ENCODE results near the gene SLC25A41.

Gene SLC25A41

GRCh38 chr19:6417713-6418561 lies 15.6 kb downstream of the SLC25A41 start:
- TF ChIP-seq CTCF (IDR thresholded peaks at IDR 0.05) = peak; percentile 57
- TF ChIP-seq ZFX (IDR thresholded peaks at IDR 0.05; ENCODE audit: borderline replicate concordance) = no peak
- no peak overlapping the region for H3K27ac ChIP-seq

GRCh38 chr19:6416658-6417405 lies 16.7 kb downstream of the SLC25A41 start:
- no peak for TF ChIP-seq ZFX (IDR thresholded peaks at IDR 0.05; ENCODE audit: borderline replicate concordance)
- TF ChIP-seq CTCF (IDR thresholded peaks at IDR 0.05) = no peak

GRCh38 chr19:6415591-6416190 lies 17.9 kb downstream of the SLC25A41 start:
- TF ChIP-seq ZFX (IDR thresholded peaks at IDR 0.05; ENCODE audit: borderline replicate concordance) (no peak), CTCF (IDR thresholded peaks at IDR 0.05) (no peak)
- H3K27ac ChIP-seq = no peak overlapping the region

More at GRCh38 chr19:6416658-6417405, 16.7 kb downstream of the SLC25A41 start:
- H3K27ac ChIP-seq = no peak overlapping the region

GRCh38 chr19:6414793-6415590 lies 18.6 kb downstream of the SLC25A41 start:
- no peak for TF ChIP-seq ZFX (IDR thresholded peaks at IDR 0.05; ENCODE audit: borderline replicate concordance)
- TF ChIP-seq CTCF (IDR thresholded peaks at IDR 0.05) = no peak
- H3K27ac ChIP-seq = no peak overlapping the region

- H3K27ac ChIP-seq = no peak overlapping the region
- TF ChIP-seq ZFX (IDR thresholded peaks at IDR 0.05; ENCODE audit: borderline replicate concordance) = no peak
Measured at GRCh38 chr19:6413721-6414643, 19.6 kb downstream of the SLC25A41 start.

GRCh38 chr19:6413291-6413690 lies 20.3 kb downstream of the SLC25A41 start:
- H3K27ac ChIP-seq = no peak overlapping the region

More at GRCh38 chr19:6413291-6413690, 20.3 kb downstream of the SLC25A41 start:
- TF ChIP-seq CTCF (IDR thresholded peaks at IDR 0.05) = no peak
- no peak for TF ChIP-seq ZFX (IDR thresholded peaks at IDR 0.05; ENCODE audit: borderline replicate concordance)
